NCI-H128 (cell line): ENCODE results near the gene BMAL1.
"Not testable (repeated sequence)": the region's sequence is repeated elsewhere in the genome, so short reads cannot be mapped to it uniquely, and the experiment has no call there.

ENCODE experiments used
- DNase-seq: peaks from one replicate; lab custom pipeline; 2025; ENCODE audit not compliant: unreplicated experiment; lab: John Stamatoyannopoulos, UW

BMAL1 gene

GRCh38 chr11:13368041-13368446 is 90.5 kb downstream of the BMAL1 start:
- no peak for DNase-seq

DNA sequence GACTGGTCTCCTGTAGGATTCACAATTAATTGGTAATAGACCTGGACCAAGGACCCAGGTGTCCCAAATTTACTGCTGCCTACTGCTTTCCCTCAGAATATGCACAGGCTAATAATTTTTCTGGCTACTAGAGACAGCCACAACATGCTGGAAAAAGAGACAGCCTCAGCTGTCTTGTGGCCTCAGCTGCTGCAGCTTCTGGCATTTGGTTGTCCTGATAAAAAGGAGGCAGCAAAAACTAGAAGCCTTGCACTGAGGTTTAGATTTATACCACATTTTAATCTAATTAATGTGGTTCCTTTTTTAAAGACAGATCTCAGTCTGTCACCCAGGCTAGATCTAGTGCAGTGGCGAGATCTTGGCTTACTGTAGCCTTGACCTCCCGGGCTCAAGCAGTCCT is 95.6 kb downstream of the BMAL1 start:
- DNase-seq, result no peak

- no peak for DNase-seq
These were observed 98.2 kb downstream of the BMAL1 start for GRCh38 chr11:13375798-13376197.

DNA sequence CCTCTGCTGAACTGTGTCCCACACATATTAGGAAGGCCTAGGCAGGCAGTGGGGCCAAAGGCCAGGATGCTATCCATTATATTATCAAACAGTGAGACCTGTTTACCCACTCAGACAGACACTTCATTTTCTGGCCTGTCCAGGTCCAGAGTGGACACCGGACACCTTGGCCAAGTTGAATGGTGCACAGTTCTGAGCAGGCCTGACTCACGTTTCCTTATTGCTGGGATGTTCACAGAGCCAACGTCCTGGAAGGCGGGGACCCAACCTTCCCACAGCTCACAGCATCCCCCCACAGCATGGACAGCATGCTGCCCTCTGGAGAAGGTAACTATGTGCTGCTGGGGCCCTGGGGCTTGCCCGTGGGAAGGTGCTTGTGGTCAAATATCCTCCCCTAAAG is 98.8 kb downstream of the BMAL1 start:
- no peak for DNase-seq

DNA sequence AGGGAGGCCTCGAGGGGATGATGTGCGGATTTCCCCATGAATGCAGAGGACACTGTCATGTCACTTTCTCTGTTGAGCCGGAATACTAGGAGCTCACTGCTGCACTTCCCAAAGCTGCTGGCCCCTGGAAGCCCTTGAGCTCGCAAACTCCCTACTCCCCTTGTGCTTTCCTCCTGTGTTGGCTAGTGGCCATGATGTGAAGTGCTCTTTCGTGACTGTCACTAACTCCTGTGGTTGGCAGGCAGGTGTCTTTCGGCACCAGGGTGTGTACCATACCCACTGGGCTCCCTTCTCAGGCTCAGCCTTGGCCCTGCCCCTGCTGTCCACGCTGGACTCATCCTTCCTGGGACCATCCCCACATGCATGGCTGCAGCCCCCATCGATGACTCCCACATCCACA is 99.2 kb downstream of the BMAL1 start:
- DNase-seq, result no peak

- no peak for DNase-seq
These were observed 100.7 kb downstream of the BMAL1 start for GRCh38 chr11:13378316-13378715.

GRCh38 chr11:13380731-13381130 is 103.1 kb downstream of the BMAL1 start:
- no peak for DNase-seq

- no peak for DNase-seq
These were observed 105.2 kb downstream of the BMAL1 start for GRCh38 chr11:13382751-13383150.

- no peak for DNase-seq
These were observed 107.5 kb downstream of the BMAL1 start for GRCh38 chr11:13384908-13385640.

DNA sequence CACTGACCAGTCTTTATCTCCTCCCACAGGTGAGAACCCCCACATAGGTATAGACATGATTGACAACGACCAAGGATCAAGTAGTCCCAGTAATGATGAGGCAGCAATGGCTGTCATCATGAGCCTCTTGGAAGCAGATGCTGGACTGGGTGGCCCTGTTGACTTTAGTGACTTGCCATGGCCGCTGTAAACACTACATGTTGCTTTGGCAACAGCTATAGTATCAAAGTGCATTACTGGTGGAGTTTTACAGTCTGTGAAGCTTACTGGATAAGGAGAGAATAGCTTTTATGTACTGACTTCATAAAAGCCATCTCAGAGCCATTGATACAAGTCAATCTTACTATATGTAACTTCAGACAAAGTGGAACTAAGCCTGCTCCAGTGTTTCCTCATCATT is 109.0 kb downstream of the BMAL1 start:
- DNase-seq, result no peak

DNA sequence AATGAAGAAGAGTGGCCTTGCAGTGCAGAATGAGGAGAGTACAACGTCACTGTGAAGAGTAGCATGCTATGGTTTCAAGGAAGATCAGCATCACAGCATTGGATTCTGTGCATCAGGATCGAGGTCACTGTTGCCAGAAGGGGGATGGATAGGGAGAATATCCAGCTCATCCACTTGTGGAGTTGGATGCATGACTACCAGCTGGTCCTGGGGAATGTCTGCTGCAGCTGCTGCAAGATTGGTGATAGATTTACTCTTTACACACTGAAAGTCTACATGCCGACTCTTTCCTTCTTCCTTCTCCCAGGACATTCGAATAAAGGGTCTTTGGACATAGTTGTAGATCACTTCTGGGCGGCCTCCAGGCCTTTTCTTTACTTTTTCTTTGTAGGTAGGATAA is 111.2 kb downstream of the BMAL1 start:
- no peak for DNase-seq

DNA sequence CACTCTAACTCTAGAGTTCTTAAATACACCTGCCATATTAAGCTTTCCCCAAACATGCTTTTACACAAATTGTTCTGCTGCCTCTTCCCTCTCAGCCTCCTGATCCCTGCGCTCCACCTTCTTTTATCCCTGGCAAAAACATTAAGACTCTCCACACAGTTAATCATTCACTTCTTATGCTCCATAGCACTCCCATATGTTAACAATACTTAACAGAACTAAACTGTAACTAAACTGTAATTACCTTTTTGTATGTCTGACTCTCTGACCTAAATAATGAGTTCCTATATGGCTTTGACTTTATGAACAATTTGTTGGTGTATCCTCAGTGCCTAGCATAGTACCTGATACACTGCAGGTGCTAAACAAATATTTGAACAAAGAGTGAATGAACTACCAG is 113.6 kb downstream of the BMAL1 start:
- no peak for DNase-seq

DNA sequence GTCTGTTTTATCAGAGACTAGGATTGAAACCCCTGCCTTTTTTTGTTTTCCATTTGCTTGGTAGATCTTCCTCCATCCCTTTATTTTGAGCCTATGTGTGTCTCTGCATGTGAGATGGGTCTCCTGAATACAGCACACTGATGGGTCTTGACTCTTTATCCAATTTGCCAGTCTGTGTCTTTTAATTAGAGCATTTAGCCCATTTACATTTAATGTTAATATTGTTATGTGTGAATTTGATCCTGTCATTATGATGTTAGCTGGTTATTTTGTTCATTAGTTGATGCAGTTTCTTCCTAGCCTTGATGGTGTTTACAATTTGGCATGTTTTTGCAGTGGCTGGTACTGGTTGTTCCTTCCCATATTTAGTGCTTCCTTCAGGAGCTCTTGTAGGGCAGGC is 120.7 kb downstream of the BMAL1 start:
- not testable (repeated sequence) for DNase-seq

GRCh38 chr11:13405220-13405619 is 127.6 kb downstream of the BMAL1 start:
- DNase-seq, result no peak

- no peak for DNase-seq
These were observed 137.6 kb downstream of the BMAL1 start for GRCh38 chr11:13415201-13415600.

DNA sequence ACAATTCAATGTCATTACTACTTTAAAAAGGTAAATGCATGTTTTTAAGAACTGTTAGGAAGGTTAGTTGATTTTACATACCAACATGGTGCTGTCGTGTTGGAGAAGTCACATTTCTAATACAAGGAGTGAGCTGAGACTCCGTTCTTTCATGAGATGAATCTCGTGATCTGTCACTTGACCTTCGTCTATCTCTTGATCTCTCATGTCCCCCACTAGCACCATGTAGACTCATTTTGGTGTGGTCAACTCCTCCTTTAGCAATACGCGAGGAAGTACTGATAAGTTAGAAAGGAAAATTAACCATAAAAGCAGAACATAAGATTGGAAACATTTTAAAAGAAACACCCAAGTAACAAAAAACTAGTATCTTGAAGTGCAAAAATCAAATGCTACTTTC is 144.0 kb downstream of the BMAL1 start:
- DNase-seq, result no peak

- DNase-seq, result no peak
These were observed 145.8 kb downstream of the BMAL1 start for GRCh38 chr11:13423372-13423771.

DNA sequence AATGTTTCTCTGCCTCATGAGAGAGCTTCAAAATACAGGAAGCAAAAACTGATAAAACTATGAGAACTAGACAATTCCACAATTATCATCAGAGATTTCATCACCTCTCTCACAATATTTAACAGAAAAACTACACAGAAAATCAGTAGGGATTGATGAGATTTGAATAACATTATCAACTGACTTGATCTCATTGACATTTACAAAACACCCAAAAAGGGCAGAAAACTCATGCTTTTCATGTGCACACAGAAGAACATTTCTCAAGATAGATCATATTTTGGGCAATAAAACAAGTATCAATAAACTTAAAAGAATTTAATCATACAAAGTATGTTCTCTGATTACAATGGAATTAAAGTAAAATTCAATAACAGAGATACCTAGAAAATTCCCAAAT is 149.8 kb downstream of the BMAL1 start:
- DNase-seq, result no peak

DNA sequence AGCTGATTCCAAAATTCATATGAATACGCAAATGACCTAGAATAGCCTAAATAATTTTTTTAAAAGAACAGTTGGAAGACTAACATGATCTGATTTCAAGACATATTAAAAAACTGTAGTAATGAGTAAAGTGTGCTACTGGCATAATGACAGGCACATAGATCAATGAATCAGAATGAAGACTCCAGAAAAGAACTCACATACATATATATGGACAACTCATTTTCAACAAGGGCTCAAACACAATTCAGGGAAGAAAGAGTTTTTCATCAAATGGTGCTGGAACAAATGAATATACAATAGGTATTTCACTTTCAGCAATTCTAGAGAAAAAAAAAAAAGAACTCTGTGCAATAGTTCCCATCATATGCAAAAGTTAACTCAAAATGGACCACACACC is 151.7 kb downstream of the BMAL1 start:
- no peak for DNase-seq

- no peak for DNase-seq
These were observed 152.2 kb downstream of the BMAL1 start for GRCh38 chr11:13429836-13430235.

- no peak for DNase-seq
These were observed 155.8 kb downstream of the BMAL1 start for GRCh38 chr11:13433437-13433836.

DNA sequence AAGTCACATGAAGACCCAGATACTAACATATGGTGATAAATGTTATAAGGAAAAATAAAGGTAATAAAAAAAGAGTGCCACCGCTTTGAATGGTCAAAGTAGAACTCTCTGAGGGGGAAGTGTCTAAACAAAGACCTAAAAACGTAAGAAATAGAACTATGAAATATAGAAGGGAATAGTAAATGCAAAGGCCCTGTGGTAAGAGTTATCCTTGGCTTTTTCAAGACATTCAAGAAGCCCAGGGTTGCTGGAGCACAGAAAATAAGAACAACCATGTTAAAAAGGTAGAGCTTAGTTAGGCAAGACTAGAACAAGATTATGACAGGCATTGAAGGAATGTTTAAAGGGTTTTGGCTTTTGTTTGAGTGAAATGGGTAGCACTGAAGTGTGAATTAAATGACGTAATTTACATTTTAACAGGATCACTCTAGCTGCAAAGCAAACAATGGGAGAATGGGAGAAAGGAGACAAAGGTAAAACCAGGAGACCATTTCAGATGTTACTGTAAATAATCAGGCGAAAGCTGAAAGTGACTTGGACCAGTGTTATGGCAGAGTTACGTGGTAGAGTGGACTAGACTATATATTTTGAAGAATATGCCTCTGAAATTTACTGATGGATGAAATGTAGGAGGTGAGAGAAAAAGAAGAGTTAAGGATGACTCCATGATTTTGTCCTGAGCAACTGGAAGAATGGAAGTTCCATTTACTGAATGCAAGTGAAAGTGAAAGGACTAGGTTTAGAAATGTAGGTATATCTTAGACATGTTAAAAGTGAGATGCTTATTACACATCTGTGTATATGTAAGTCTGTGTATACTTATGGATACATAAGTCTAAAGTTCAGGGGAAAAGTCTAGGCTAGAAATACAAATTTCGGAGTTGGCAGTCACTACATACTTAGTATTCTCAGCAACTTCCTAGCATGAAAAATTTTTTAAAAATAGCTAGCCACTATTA is 156.9 kb downstream of the BMAL1 start:
- no peak for DNase-seq
